HEK293T (cell line): ENCODE data around the gene RXRG.

ENCODE experiments used
- BHLHE40 ChIP-seq: fragments of 450-650 bp; IDR thresholded peaks from 2 replicates; pipeline ENCODE4 v1.6.1; 2016; ENCODE audit warnings: mild to moderate bottlenecking, moderate library complexity, borderline replicate concordance
- CTBP1 ChIP-seq: fragments of 450-650 bp; IDR thresholded peaks from 2 replicates; pipeline ENCODE4 v1.6.1; 2016; ENCODE audit warnings: borderline replicate concordance
- ELF4 ChIP-seq: fragments of 450-650 bp; IDR thresholded peaks from 2 replicates; pipeline ENCODE4 v1.6.1; 2017; ENCODE audit warnings: antibody characterized with exemption
- FOXA1 ChIP-seq: fragments of 450-650 bp; IDR thresholded peaks from 2 replicates; pipeline ENCODE4 v1.6.1; 2016; ENCODE audit warnings: mild to moderate bottlenecking
- FOXK2 ChIP-seq: fragments of 450-650 bp; IDR thresholded peaks from 2 replicates; pipeline ENCODE4 v1.6.1; 2016; ENCODE audit warnings: mild to moderate bottlenecking
- FOXM1 ChIP-seq: fragments of 450-650 bp; IDR thresholded peaks from 2 replicates; pipeline ENCODE4 v1.6.1; 2017; ENCODE audit warnings: mild to moderate bottlenecking, borderline replicate concordance
- L3MBTL2 ChIP-seq: fragments of 450-650 bp; conservative IDR thresholded peaks from 2 replicates; pipeline ENCODE4 v1.6.1; 2016; ENCODE audit warnings: mild to moderate bottlenecking
- NFRKB ChIP-seq: fragments of 450-650 bp; IDR thresholded peaks from 2 replicates; pipeline ENCODE4 v1.6.1; 2016; ENCODE audit warnings: mild to moderate bottlenecking, moderate library complexity
- SP1 ChIP-seq: fragments of 450-650 bp; IDR thresholded peaks from 2 replicates; pipeline ENCODE4 v1.6.1; 2017
- SUZ12 ChIP-seq: fragments of 450-650 bp; IDR thresholded peaks from 2 replicates; pipeline ENCODE4 v1.6.1; 2016; ENCODE audit warnings: mild to moderate bottlenecking
- TARDBP ChIP-seq: fragments of 450-650 bp; IDR thresholded peaks from 2 replicates; pipeline ENCODE4 v1.6.1; 2016
- ZNF384 ChIP-seq: fragments of 450-650 bp; IDR thresholded peaks from 2 replicates; pipeline ENCODE4 v1.6.1; 2016
- TF ChIP-seq, protein P1 (sequence below): fragments of 450-650 bp; IDR thresholded peaks from 2 replicates; pipeline ENCODE4 v1.6.1; 2016

DNA sequence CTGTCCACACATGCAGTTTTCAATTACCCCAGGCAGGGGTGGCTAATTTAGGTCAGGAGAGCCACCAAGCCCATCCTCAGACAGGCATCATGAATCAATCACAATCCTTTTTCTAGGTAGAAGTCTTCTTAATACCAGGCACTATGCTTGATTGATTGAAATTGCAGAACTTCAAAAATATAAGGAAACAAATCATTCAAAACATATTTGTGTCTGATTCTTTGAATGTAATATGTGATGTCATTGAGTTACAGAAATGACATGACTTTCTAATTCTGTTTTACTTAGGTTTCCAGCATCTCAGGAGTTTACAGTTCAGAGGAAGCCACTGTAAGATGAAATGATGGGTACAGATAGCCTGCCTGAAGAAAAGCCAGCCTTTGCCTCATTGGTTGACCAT is 26.7 kb downstream of the RXRG start:
- no peak for TF ChIP-seq L3MBTL2
- TF ChIP-seq FOXM1 = no peak
- TF ChIP-seq SUZ12 = no peak
- no peak for TF ChIP-seq ELF4
- TF ChIP-seq SP1 = no peak
- TF ChIP-seq BHLHE40 = no peak
- TF ChIP-seq, protein P1, sequence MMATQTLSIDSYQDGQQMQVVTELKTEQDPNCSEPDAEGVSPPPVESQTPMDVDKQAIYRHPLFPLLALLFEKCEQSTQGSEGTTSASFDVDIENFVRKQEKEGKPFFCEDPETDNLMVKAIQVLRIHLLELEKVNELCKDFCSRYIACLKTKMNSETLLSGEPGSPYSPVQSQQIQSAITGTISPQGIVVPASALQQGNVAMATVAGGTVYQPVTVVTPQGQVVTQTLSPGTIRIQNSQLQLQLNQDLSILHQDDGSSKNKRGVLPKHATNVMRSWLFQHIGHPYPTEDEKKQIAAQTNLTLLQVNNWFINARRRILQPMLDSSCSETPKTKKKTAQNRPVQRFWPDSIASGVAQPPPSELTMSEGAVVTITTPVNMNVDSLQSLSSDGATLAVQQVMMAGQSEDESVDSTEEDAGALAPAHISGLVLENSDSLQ = no peak
- no peak for TF ChIP-seq CTBP1
- TF ChIP-seq NFRKB = no peak
- no peak for TF ChIP-seq TARDBP
- TF ChIP-seq FOXA1 = no peak
- no peak for TF ChIP-seq ZNF384
- TF ChIP-seq FOXK2 = no peak
